Tongue (tissue), 1 donor: ENCODE results near the gene LASP1NB.

ENCODE experiments used
- DNase-seq: peaks from one replicate; pipeline ENCODE4 v3.0.0-alpha.2; 2015

The LASP1NB gene

DNA sequence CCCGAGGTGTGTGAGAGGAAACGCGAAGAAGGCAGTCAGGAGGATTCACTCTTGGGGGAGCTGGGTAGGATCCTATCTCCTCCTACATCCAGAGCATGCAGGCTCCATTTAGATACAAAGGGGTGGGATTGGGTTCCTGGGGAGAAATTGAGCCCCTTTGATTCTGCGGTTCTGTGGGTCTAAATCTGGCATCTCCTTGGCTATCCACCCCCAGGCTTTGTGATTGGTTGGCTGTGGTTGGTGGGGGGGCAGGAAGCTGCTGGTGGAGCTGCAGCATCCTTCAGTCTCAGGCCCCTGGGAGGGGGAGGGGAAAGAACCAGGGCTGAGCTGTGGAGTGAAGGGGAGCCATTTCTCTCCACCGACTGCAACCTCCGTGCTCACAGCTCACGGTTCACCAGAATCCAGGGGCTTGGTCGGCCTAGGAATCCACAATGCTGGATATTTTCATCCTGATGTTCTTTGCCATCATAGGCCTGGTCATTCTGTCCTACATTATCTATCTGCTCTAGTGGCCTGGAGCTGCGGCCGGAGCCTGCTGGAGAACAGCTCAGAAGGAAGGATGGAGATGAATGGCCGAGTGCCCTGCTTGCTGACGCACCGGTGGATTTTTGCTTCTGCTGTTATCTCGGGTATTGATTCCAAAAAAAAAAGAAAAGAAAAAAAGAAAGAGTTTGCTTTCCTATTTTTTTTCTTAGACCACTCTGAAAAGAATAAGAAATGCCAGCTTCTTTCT is at the start of gene LASP1NB:
TSS of gene LASP1NB (plus strand) at position 352 of the 733 bp plus-strand sequence.
- peak; percentile 68 for DNase-seq

DNA sequence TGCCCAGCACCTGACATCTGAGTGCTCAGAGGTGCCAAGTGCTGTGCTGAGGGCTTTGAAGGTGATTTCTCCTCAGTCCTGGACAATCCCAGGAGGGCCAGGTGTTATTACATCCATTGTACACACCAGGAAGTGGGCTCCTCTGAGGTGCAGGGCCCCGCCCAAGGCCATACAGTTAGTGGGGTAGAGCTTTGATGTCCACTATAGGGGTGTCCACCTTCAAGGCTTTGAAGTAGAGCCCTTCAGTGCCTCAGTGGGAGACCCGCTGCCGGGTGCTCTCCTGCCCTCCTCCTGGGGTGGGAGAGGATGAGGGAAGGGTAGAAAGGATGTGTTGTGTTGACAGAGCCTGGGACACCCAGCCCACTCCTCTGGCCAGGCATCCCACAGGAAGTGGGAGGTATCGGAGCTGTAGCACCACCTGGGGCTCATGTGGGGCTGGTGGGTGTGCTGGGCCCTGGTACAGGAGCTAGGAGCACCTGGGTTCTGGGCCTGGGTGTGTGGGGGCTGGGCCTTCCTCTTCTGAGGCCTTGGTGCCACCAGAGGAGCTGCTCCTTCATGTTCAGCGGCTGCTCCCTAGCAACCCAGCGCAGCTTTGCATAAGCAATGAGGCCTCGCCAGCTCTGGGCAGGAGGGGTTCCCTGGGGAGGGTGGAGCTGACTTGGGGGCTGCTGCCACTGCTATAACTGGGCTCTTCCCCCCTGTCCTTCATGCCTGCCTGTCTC is 48.1 kb upstream of the LASP1NB start:
- no peak for DNase-seq

DNA sequence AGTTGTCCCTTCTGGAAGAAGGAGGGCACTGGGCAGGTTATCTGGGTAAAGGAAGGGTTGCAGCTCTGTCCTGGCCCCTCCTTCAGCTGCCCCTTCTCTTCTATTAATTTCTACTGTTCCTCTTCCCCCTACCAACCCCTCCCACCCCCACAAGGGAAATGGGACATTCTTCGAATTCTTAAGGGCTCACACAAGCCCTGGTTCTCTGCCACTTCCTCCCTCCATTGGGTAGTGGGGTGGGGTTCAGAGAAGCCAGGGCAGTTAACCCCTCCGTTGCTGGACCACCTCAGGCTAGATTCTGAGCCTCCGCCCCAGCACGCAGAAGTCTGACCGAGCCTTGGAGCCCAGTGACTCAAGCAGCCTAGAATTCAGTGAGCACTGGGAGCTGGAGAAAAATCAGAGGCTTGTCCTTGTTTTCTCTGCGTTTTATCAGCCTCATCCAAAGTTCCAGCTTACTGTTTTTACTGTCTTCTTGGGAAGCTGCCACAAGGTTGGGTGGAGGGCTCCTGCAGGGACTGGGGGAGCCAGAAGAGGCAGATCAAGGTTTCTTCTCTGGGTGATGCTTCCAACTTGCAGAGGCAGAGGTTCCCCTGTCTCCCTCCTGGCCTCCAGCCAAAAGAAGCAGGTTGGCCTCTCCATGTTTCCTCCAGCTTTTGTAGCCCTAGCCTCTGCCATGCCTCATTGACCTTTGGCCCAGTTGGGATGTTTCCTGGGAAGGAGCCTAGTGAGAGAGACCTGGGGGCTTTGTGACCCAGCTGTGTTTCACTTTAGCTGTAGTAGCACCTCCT is 45.3 kb upstream of the LASP1NB start:
- peak; percentile 90 for DNase-seq

DNA sequence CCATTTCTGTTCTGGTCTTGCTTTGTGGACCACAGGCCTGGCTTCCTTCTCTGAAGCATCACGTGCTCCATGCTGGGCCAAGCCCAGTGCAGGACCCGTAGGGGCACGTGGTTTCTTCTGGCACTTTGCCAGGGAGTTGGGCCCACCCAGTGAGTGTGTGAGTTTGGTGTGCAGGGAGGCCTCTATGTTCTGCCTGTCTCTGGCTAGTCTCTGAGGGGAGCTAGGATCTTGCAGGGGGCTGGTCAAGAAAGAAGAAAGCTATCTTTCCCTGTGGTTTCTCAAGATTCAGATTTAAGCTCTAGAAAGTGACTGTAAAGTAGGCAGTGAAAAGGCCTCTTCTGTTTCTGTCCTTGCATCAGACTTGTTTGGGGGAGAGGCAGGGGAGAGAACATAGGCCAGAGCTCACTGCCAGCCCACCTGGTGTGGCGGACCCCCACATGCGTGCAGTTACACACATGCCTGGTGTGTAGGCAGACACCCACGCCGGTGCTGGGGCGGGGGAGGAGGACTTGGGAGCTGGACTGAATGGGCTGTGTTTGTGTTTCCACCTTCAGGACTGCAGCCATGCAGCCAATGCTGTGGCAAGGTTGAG is 43.7 kb upstream of the LASP1NB start:
- peak; percentile 93 for DNase-seq

DNA sequence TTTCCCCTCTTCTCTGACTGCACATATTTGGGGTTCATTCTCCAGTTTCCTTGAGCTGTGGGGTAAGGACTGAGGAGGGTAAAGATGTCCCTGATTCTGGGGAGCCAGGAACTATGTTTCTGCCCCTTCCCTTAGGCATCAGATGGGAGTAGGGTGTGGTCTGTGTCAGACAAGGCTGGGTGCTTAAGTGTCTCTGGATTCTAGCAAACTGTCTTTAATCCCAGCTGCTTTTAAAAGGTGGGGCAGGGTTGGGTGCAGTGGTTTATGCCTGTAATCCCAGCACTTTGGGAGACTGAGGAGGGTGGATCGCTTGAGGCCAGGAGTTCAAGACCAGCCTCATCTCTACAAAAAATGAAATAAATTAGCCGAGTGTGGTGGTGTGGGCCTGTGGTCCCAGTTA is 42.5 kb upstream of the LASP1NB start:
- DNase-seq: no peak

DNA sequence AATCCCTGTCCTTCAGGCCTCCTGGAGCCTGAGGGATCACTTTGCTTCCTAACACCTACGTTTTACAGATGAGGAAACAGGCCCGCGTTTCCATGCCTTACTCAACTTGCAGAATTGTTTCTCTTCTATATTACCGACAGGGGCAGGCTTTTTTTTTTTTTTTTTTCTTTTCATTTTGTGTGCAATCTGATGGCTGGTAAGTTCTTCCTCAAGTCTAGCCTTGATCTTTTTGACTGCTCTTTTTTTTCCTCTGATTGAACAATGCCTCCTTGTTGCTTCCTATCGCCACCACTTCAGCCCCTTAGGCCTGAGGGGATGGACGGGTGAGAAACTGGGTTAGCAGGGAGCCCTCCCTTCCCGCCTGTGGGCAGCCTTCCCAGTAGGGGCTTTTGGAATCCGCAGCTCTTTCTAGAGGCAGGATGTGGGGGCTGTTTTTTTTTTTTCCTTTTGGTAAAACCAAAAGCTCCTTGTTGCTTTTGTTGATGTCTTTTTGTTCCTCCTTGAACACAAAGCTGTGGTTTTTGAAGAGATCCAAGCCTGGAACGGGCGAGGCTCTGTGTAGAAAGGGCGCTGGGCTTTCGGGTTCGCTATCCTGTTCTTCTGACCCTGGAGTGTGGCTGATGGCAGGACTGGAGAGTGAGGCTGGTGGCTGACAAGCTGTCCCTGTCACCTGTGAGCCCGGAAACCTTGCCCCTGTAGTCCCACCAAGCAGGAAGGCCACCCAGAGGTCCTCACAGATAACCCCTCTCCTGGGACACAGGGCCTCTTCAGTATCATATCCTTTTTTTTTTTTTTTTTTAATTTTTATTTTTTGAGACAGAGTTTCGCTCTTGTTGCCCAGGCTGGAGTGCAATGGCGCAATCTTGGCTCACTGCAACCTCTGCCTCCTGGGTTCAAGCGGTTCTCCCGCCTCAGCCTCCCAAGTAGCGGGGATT is 41.6 kb upstream of the LASP1NB start:
- no peak for DNase-seq

DNA sequence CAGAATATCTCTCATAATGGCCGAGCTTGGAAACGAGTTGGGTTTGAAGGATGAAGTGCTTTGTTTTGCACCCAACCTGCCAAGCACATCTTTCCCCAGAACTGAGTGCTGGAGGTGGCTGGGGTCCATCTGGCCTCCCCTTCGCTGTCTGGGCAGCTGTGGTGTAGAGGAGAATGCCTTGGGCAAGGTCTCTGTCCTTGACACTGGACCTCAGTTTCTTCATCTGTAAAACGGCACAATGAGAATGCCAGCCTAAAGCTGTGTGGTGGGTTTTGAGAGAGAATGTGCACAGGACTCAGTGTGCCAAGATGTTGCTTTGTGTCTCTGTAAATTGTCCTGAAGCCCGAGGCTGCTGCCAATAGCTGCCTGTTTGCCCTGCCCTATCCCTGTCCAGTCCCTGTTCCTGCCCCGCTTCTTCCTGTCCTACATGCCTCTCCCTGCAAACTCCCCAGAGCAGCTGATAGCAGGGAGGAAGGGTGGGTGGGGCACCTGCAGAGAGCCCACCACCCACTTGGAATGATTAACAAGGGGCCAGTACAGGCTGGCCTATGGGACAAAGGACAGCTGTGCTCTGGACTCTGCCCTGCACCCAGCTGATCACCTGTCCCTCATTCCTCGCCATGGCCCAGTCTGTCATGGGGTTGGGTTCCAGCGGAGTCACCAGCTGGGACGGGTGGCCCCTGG is 40.2 kb upstream of the LASP1NB start:
- no peak for DNase-seq

DNA sequence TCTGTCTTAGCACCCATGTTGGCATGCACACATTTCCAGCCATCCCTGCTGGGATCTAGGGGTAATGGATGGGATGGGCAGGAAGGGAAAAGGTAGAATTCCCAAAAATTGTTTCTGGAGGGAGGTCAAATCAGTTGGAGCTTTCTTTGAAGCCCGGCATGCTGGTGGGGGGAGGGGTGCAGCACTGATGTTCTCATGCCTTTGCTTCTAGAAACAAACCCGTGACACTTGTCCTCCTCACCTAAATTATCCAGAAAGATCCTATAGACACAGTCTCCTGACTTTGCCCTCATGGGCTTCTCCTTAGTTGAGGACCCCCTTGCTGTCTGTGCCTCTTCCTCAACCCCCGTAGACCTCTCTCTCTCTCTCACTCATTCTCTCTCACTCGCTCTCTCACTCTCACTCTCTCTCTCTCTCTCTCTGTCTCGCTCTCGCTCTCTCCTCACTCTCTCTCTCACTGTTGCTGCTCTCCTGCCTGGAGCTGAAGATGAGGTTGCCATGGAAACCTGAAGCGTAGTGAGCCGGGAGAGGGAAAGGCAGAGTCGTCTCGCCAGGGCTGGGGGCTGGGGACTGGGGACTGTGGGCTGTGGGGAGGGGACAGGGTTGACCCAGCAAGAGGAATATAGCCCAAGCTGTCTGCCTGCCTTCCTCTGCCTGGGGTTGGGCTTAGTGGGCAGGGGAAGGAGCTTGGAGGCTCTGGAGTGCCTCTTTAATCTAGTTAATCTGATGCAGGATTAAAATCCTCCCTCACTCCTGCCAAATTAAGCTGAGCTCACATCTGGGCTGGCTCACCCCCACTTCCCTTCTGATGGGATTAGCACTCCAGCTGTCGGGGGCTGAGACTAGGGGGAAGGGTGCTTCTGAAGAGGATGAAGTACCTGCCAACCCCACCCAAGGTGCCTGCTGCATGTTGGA is 39.4 kb upstream of the LASP1NB start:
- DNase-seq: peak; percentile 70

DNA sequence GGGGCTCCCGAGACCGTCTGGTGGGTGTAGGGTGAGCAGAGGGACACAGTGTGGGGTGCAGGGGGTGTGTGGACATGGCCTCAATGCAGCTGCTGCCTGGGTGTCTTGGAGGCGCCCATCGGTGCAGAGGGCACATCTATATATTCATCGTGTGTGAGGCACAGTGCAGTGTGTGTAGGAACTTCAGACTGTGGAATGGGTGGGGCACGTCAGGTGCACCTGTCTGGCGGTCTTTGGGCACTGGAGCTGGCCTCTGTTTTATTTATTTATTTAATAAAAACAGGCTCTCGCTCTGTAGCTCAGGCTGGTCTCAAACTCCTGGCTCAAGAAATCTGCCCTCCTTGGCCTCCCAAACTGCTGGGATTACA is 38.8 kb upstream of the LASP1NB start:
- DNase-seq: no peak

DNA sequence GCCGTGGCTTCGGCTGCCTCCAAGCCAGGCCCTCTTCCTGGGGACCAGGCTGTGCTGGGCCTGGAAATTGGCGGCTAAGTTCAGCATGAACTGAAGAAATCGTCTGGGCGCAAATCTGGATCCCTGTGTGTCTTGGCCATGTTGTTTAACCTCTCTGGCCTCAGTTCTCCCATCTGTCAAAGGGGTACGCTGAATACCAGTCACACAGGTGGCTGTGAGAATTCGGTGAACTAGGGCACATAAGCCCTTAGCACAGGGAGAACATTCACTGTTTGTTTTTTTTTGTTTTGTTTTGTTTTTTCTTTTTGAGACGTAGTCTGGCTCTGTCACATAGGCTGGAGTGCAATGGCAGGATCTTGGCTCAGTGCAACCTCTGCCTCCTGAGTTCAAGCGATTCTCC is 36.6 kb upstream of the LASP1NB start:
- DNase-seq: no peak

DNA sequence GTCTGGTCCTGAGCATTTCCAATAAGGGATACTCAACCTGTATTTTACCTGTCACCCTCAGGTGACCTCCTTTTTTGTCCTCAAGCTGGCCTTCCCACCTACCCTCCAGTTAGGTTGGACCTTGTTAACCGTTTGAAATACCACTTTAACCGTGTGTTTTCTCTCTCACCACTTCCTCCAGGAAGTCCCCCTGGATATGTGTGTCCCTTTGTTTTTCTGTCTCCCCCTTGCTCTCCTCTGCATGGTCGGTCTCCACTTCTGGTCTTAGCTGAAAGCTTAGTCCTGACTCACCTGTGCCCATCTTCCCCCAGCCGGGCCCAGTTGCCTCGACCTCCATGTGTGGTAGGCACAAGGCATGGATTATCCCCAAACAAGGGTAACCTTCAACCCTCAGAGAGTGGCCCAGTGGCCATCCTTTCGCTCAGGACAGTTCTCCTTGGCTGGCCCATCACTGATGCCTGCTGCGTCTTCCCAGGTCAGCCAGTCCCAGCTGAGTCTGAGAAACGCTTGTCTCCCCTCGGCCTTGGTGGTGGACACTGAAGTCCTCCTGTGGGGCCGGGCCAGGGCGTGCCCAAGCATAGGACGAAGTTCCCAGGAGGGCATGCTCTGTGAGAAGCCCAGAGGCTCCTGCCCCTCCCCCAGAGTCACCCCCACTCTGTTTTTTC is 35.5 kb upstream of the LASP1NB start:
- no peak for DNase-seq

DNA sequence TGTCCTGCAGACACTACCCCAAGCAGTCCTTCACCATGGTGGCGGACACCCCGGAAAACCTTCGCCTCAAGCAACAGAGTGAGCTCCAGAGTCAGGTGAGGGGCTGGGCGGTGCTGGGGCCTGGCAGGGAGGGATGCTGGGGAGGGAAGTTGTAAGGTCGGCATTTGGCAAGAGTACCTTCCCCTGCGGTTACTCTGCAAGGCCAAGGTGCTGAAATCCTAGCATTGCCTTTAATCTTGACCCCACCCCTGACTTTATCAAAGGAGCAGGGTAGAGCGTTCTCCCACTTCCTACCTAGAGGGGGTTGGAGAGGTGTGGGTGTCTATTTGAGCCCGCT is 35.0 kb upstream of the LASP1NB start:
- no peak for DNase-seq

DNA sequence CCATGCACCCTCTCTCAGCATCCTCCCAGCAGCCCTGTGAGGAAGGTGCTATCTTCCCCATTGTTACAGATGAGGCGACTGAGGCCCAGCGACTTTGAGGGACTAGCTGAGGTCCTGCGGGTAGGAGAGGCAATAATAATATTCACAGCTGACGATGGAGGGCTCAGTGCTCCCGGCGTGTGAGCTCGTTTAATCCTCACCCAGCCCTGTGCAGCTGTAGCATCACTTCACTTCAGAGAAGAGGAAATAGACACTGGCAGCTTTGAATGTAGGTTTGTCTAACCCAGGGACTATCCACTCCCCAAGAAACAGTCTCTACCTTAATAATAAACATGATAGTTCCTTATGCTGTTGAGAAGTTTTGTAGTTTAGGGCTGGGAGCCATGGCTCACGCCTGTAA is 34.0 kb upstream of the LASP1NB start:
- DNase-seq: no peak

DNA sequence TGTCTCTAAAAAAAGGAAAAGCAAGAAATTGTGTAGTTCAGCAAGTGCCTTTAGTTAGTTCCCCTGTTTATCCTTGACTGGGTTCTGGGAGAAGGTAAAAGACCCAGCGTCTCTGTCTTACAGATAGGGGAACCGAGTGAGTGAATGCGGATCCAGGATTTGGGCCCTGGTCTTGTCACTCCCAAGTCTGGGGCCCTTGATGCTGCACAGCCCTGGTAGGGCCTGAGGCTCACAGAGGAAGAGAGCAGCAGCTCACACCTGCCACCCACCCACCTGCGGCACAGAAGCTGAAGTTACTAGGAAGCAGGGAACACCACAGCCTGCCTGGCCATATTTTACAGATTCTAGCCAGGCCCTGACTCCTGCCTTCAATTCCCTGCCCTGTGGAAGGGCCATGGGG is 33.3 kb upstream of the LASP1NB start:
- DNase-seq: no peak

DNA sequence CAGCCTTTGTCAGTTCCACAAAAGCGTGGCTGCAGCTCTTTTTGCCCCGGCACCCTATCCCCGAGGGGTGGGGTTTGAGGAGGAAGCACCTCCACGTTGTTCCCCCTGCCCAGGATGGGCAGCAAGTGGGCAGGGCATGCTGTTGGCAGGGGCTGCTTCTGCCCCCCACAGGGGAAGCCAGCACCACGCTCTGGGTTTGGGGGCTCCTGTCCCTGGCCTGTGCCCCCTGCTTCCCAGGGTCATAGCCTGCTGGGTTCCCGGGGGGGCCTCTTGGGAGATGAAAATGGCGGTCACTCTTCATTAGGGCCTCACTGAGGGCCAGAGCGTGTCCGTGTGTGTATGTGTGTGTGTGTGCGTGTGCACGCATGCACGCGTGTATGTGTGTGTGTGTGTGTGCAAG is 32.8 kb upstream of the LASP1NB start:
- DNase-seq: no peak

DNA sequence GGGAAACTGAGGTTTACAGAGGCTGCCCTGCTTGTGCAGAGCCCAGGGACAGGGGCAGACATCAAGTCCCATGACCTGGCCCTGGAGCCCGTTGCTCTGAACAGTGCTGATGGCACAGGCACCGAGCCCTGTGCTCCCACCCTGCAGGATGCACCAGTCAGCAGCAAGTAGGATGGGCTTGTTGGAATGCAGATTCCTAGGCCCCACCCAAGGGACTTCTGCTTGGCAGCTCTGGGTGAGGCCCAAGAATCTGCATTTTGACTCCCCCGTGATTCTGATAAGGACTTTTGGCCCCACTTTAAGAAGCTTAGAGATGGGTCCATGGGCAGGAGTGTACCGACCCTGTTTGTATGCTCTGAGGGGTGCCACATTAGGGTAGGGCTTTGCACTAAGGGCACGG is 32.3 kb upstream of the LASP1NB start:
- DNase-seq: no peak

DNA sequence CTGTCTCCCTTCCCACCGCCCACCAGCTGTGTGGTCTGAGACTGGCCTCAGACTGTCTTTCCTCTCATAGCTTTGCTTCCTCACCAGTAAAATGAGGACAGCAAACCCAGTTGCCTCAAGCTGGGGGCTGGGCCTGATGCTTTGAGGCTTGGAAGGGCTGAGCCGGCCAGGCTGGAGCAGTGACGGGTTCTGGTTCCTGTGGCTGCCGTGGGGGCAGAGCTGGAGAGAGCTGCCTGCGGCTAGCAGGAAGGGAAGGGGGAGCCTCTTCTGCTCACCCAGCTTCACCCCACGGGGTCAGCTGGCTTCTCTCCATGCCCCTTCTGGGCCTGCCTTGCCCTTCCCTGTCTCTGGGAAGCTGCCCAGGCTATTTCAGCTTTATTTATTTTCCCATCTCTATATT is 31.8 kb upstream of the LASP1NB start:
- DNase-seq: no peak

DNA sequence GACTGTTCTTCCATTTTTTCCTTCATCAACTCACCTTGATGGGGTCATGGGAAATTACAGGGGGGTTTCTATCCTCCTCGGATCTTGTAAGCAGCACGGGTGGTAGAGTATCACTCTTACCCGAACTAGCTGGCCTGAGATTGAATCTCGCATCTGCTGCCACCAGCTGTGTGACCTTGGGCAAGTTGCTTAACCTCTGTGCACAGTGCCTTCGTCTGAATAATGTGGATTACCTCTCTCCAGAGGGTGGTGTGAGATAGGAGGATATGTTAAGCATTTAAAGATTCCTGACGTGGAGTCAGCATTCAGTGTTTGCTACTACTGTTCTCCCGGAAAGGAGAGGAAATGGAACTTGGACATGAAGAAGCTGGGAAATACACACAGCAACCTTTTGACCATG is 31.1 kb upstream of the LASP1NB start:
- DNase-seq: no peak

DNA sequence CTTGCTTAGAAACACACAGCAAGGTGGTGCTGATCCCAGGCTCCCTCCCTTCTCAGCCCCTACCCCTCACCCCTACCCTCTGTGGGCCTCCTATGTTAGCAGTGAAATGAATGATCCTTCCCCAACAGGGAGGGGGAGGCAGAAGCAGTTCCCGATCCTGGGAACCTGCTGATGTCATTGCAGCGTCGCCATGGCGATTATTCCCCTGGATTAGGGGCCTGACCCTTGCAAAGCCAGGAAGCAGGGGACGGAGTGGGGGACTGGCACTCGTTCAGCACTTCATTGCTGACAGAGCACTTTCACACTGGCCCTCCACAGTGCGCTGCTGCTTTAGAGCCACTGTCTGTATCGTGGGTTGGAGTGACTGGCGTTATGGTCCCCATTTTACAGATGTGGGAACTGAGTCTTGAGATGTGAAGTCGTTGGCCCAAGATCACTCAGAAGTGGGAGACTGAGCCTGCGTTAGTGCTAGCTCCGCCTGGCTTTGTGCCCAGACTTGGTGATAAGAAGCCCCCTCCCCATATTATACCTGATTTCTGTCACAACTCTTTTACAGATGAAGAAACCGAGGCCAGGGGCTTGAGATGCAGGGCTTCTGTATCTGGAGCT is 29.0 kb upstream of the LASP1NB start:
- DNase-seq: peak; percentile 47
